ENCODE measurements around the gene PLAGL1.
"Not testable (repeated sequence)": the region's sequence is repeated elsewhere in the genome, so short reads cannot be mapped to it uniquely, and the experiment has no call there.

The PLAGL1 gene

GRCh38 chr6:143941852-143942627 lies 66.0 kb downstream of the PLAGL1 start:
- in situ Hi-C loops (cut with MboI; ENCODE audit: low sequenced_read_pairs), result no loop called here

GRCh38 chr6:143940011-143940597 lies 68.0 kb downstream of the PLAGL1 start:
- in situ Hi-C loops (cut with MboI; ENCODE audit: low sequenced_read_pairs), result no loop called here

- in situ Hi-C loops (cut with MboI; ENCODE audit: low sequenced_read_pairs), result no loop called here
These were observed 68.7 kb downstream of the PLAGL1 start for GRCh38 chr6:143939364-143939763.

GRCh38 chr6:143937668-143937970 lies 70.4 kb downstream of the PLAGL1 start:
- in situ Hi-C loops (cut with MboI; ENCODE audit: low sequenced_read_pairs), result no loop called here

- in situ Hi-C loops (cut with MboI; ENCODE audit: low sequenced_read_pairs), result no loop called here
These were observed 71.0 kb downstream of the PLAGL1 start for GRCh38 chr6:143936778-143937667.

GRCh38 chr6:143936347-143936746 lies 71.7 kb downstream of the PLAGL1 start:
- in situ Hi-C loops (cut with MboI; ENCODE audit: low sequenced_read_pairs), result no loop called here

- in situ Hi-C loops (cut with MboI; ENCODE audit: low sequenced_read_pairs), result no loop called here
These were observed 73.2 kb downstream of the PLAGL1 start for GRCh38 chr6:143934867-143935266.

- in situ Hi-C loops (cut with MboI; ENCODE audit: low sequenced_read_pairs), result no loop called here
These were observed 73.7 kb downstream of the PLAGL1 start for GRCh38 chr6:143934331-143934730.

- in situ Hi-C loops (cut with MboI; ENCODE audit: low sequenced_read_pairs), result no loop called here
These were observed 78.1 kb downstream of the PLAGL1 start for GRCh38 chr6:143929975-143930374.

GRCh38 chr6:143928853-143929252 lies 79.2 kb downstream of the PLAGL1 start:
- in situ Hi-C loops (cut with MboI; ENCODE audit: low sequenced_read_pairs), result no loop called here

- in situ Hi-C loops (cut with MboI; ENCODE audit: low sequenced_read_pairs), result not testable (repeated sequence)
These were observed 91.0 kb downstream of the PLAGL1 start for GRCh38 chr6:143917026-143917425.

GRCh38 chr6:143912671-143913070 lies 95.4 kb downstream of the PLAGL1 start:
- in situ Hi-C loops (cut with MboI; ENCODE audit: low sequenced_read_pairs), result no loop called here

GRCh38 chr6:143911028-143911427 lies 97.0 kb downstream of the PLAGL1 start:
- in situ Hi-C loops (cut with MboI; ENCODE audit: low sequenced_read_pairs), result no loop called here

GRCh38 chr6:143902827-143903226 lies 105.2 kb downstream of the PLAGL1 start:
- in situ Hi-C loops (cut with MboI; ENCODE audit: low sequenced_read_pairs), result no loop called here

GRCh38 chr6:143901885-143902750 lies 105.9 kb downstream of the PLAGL1 start:
- in situ Hi-C loops (cut with MboI; ENCODE audit: low sequenced_read_pairs), result no loop called here

GRCh38 chr6:143900358-143900757 lies 107.7 kb downstream of the PLAGL1 start:
- in situ Hi-C loops (cut with MboI; ENCODE audit: low sequenced_read_pairs), result no loop called here

- in situ Hi-C loops (cut with MboI; ENCODE audit: low sequenced_read_pairs), result no loop called here
These were observed 111.8 kb downstream of the PLAGL1 start for GRCh38 chr6:143896126-143896860.

GRCh38 chr6:143894655-143895054 lies 113.4 kb downstream of the PLAGL1 start:
- in situ Hi-C loops (cut with MboI; ENCODE audit: low sequenced_read_pairs), result no loop called here

Measured in HL-60/S4 treated with retinoic acid at 250 ng/mL for 4 days and 3 days (cell line).